HG03469 (cell line): Measurements from ENCODE around the gene CDCA3.
"Not testable (repeated sequence)": the region's sequence is repeated elsewhere in the genome, so short reads cannot be mapped to it uniquely, and the experiment has no call there.

ENCODE experiments used
- ATAC-seq: cut with Tn5 transposase; IDR thresholded peaks from one replicate; pipeline ENCODE4 v1.9.1; 2021; ENCODE audit warnings: mild to moderate bottlenecking, moderate library complexity, moderate number of reproducible peaks; ENCODE audit not compliant: unreplicated experiment

CDCA3 gene

GRCh38 chr12:6873094-6874014 lies 22.3 kb upstream of the CDCA3 start, which contains the start of gene SPSB2:
Gene SPSB2 (minus strand): TSS chr12:6873303. CDS start chr12:6872901, 402 bp downstream.
- ATAC-seq = peak; percentile 53

- ATAC-seq = peak; percentile 24
Observed at GRCh38 chr12:6872073-6873048, 21.3 kb upstream of the CDCA3 start.

- ATAC-seq = no peak
Observed at GRCh38 chr12:6871052-6871957, 20.2 kb upstream of the CDCA3 start.

- not testable (repeated sequence) for ATAC-seq
Observed at GRCh38 chr12:6870304-6870703, 19.2 kb upstream of the CDCA3 start.

- no peak for ATAC-seq
Observed at GRCh38 chr12:6869049-6870021, 18.2 kb upstream of the CDCA3 start.

GRCh38 chr12:6868211-6869048 lies 17.3 kb upstream of the CDCA3 start:
- ATAC-seq = no peak

DNA sequence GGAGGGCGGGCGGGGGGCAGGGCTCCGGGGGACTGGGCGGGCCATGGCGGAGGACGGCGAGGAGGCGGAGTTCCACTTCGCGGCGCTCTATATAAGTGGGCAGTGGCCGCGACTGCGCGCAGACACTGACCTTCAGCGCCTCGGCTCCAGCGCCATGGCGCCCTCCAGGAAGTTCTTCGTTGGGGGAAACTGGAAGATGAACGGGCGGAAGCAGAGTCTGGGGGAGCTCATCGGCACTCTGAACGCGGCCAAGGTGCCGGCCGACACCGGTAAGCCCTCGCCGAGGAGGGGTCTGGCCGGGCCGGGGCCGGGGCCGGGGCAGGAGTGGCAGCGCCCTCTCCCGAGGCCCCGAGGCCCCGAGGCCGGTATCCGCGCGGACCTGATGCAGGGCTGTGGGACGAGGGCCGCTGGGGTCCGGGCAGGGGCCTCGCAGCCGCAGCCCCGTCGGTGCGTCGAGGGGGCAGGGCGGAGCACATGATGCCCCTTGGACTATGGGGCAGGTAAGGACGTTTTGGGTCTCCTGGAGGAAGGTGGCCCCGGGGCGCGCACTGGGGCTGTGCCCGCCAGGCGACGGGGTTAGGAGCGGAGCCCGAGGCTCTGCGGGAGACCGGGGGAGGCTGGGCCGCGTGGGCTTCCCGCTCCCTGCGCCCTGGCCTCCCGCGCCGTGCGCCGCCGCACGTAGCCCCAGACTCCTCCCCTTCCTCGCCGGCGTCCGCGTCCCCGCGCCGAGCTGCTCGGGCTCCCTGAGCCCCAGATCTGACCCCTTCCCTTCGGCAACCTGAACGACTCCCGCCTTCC lies 16.5 kb upstream of the CDCA3 start, which contains the start of gene TPI1:
TSS of gene TPI1 (plus strand) at position 119 of the 798 bp plus-strand sequence. CDS start at position 155, 36 bp downstream.
- ATAC-seq = peak; percentile 34

DNA sequence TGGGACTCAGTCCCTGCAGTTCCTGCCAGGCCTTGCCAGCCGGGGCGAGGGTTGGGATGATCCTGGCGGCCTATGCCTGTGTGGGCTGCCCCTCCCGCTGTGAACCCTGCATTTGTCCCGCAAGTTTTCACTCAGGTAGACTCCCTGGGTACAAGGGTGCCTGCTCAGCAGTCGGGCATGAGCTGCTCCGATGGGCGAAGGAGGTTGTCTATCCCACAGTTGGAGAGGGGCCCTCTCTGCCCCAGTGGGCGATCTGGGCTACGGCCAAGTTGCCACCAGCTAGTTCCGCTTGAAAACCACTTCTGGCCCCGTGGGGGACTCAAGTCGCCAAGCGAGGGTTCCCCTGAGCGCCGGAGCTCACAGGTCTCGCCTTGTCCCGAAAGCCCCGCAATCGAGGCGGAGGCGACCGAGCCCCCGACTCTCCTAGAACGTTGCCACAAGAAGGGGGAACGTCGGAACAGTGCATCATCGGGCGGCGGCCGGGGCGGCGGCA lies 15.9 kb upstream of the CDCA3 start:
- peak; percentile 11 for ATAC-seq

DNA sequence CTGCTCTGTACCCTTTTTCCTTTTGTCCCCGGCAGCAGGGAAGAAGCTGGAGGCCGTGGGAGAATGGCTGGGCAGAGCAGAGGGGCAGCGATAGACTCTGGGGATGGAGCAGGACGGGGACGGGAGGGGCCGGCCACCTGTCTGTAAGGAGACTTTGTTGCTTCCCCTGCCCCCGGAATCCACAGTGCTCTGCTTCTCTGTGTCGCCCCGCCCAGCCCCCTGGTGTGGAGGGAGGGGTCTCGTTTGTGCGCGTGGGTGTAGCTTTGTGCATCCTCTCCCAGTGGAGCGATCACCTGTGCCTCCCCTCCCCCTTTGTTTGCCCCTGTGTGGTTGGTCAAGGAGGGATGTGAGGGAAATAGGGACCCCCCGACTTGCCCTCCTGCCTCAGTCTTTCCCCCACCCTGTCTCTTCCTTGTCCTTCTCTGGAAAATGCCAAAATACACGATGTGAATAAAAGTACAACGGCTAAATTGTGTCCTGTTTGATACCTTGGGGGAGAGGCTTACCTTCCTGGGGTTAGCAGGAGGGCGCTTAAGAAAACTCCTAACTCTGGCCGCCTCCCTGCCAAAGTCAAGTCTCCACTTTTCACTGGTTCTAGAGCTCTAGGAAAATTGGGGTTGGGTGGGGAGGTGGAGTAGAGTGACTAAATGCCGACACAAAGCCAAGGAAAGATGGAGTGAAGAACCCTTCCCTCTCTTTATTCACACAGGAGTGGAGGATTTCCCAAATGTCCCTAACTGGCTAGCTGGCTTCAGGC lies 15.3 kb upstream of the CDCA3 start:
- ATAC-seq = no peak

- not testable (repeated sequence) for ATAC-seq
Observed at GRCh38 chr12:6865307-6865706, 14.2 kb upstream of the CDCA3 start.

DNA sequence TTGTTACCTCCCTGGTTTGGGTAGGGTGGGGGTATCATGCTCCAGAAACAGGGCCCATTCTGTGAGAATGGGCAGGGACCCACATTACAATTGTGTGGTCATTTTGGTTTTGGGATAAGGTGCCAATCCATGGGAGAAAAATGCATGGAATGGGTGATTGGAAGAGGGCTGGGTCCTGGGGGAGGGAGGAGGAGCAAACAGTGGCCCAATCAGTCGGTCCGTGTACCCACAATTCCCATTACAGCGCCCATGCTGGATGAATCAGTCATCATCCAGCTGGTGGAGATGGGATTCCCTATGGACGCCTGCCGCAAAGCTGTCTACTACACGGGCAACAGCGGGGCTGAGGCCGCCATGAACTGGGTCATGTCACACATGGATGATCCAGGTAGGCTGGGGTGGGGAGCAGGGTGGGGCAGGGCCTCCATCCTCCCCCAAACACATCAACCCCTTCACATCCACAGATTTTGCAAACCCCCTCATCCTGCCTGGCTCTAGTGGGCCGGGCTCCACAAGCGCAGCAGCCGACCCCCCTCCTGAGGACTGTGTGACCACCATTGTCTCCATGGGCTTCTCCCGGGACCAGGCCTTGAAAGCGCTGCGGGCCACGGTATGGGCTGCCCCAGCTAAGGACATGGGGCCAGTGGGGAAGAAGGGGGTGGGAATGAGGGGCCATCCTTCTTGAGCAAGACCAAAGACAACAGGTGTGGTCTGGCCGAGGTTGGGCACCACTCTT lies 12.7 kb upstream of the CDCA3 start:
- no peak for ATAC-seq

DNA sequence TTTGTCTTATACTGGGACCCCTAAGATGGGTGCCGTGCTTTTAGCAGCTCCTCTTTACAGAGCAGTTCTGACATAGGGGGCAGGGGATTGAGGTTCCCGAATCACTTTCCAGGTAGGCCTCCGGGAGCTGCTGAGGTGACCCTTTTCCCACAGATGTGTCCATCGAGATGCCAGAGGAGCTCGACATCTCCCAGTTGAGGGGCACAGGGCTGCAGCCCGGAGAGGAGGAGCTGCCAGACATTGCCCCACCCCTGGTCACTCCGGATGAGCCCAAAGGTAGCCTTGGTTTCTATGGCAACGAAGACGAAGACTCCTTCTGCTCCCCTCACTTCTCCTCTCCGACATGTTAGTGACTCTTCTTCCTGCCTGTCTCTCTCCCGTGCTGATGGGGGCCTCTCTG lies 11.9 kb upstream of the CDCA3 start:
- ATAC-seq = no peak

DNA sequence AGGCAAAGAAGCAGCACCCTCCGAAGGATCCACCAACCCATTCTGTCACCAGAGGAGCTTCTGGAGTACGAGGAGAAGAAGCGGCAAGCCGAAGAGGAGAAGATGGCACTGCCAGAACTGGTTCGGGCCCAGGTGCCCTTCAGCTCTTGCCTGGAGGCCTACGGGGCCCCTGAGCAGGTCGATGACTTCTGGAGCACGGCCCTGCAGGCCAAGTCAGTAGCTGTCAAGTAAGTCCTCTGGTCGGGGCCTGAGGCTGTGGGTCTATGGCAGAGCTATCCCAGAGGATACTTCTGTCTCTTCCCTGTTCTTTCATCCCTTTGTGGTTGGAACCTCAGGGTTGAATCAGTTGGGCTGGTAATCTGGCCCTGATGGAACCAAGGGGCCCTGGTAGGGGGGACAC lies 10.3 kb upstream of the CDCA3 start:
- ATAC-seq = no peak

GRCh38 chr12:6860942-6861341 lies 9.9 kb upstream of the CDCA3 start:
- ATAC-seq = no peak

DNA sequence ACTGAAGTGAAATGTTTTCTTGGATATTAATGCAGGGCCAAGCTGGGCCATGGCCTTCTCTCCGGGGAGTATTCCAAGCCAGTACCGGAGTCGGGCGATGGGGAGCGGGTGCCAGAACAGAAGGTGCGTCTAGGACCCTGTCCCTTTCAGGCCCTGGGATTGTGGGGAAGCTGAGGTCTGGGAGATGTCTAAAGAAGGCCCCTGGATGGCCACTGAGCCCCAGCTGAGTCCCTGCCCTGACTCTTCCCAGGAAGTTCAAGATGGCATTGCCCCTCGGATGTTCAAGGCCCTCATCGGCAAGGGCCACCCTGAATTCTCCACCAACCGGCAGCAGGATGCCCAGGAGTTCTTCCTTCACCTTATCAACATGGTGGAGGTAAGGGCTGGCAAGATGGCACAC lies 9.0 kb upstream of the CDCA3 start:
- ATAC-seq = no peak

DNA sequence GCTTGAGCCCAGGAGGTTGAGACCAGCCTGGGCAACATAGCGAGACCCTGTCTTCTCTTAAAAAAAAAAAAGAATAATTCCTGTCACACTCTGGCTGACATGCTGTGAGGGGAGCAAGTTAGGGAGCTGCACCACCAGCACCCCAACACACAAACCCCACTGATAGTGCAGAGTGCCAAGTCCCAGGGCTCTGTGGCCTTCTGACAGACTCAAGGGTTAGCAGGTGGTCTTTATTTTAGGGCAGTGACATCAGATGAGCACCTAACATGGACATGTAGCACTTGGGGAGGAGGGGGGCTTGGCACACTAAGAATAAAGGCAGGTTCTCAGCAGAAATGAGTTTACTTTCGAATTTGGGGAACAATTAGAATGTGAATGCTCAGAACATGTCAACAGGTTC lies 7.7 kb upstream of the CDCA3 start:
- ATAC-seq = no peak
